ENCODE data around the gene SNN.

- TF ChIP-seq, protein P1, sequence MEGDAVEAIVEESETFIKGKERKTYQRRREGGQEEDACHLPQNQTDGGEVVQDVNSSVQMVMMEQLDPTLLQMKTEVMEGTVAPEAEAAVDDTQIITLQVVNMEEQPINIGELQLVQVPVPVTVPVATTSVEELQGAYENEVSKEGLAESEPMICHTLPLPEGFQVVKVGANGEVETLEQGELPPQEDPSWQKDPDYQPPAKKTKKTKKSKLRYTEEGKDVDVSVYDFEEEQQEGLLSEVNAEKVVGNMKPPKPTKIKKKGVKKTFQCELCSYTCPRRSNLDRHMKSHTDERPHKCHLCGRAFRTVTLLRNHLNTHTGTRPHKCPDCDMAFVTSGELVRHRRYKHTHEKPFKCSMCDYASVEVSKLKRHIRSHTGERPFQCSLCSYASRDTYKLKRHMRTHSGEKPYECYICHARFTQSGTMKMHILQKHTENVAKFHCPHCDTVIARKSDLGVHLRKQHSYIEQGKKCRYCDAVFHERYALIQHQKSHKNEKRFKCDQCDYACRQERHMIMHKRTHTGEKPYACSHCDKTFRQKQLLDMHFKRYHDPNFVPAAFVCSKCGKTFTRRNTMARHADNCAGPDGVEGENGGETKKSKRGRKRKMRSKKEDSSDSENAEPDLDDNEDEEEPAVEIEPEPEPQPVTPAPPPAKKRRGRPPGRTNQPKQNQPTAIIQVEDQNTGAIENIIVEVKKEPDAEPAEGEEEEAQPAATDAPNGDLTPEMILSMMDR (IDR thresholded peaks at IDR 0.05): no peak
- no peak for TF ChIP-seq POLR2A (IDR thresholded peaks at IDR 0.05)
Observed at GRCh38 chr16:11679250-11679649, 11.0 kb downstream of the SNN start.

All from vagina (tissue), 2 donors.